HepG2 (cell line): ENCODE data around the gene MFN2.

Source experiments
- EP300 ChIP-seq, 3 experiments: sonication (generic) in 1 of 3; formaldehyde crosslinking in 1 of 3; IDR thresholded peaks; 2 replicates each; pipeline versions ENCODE4 v1.5.1 to v1.6.1; 2011 to 2020; ENCODE audit warnings: low read depth in 2 of 3, low read length in 2 of 3, borderline replicate concordance in 1 of 3, improper control_type of control experiment in 1 of 3, mild to moderate bottlenecking in 1 of 3, missing genetic modification reagents in 1 of 3, moderate library complexity in 1 of 3
- PHF8 ChIP-seq: sonication (generic); formaldehyde crosslinking; IDR thresholded peaks from 2 replicates; pipeline ENCODE4 v1.5.0; 2020; ENCODE audit warnings: missing genetic modification reagents
- PRDM15 ChIP-seq: sonication (generic); formaldehyde crosslinking; IDR thresholded peaks from 2 replicates; pipeline ENCODE4 v1.4.0; 2020; ENCODE audit warnings: missing genetic modification reagents
- SMC3 ChIP-seq: IDR thresholded peaks from 2 replicates; pipeline ENCODE4 v1.6.1; 2011; ENCODE audit warnings: low read length, improper control_type of control experiment
- ZBTB33 ChIP-seq: sonication (generic); formaldehyde crosslinking; IDR thresholded peaks from 2 replicates; pipeline ENCODE4 v1.4.0; 2020; ENCODE audit warnings: missing genetic modification reagents
- ZKSCAN1 ChIP-seq: fragments of 150-350 bp; IDR thresholded peaks from 2 replicates; pipeline ENCODE4 v1.6.1; 2014; ENCODE audit warnings: low read length

GRCh38 chr1:12012560-12013316, 32.5 kb downstream of the MFN2 start:
- TF ChIP-seq EP300 (IDR thresholded peaks at IDR 0.05; ENCODE audit: low read depth in 2 of 2, low read length in 2 of 2) = no peak
- no peak for TF ChIP-seq EP300 (CRISPR knock-in tag; IDR thresholded peaks at IDR 0.05; ENCODE audit: borderline replicate concordance)
- TF ChIP-seq ZKSCAN1 = no peak
- TF ChIP-seq SMC3 = no peak
- no peak for TF ChIP-seq PRDM15
- TF ChIP-seq PHF8 (CRISPR knock-in tag) = no peak
- TF ChIP-seq ZBTB33 (CRISPR knock-in tag) = no peak
